Activated T-cell treated with anti-CD3 and anti-CD28 coated beads for 48 hours (primary cell): ENCODE data around the gene FN1.

Experiments
- DNase-seq: peaks from one replicate; pipeline ENCODE4 v3.0.0-alpha.2; 2020; ENCODE audit warnings: low read depth

FN1 gene

DNA sequence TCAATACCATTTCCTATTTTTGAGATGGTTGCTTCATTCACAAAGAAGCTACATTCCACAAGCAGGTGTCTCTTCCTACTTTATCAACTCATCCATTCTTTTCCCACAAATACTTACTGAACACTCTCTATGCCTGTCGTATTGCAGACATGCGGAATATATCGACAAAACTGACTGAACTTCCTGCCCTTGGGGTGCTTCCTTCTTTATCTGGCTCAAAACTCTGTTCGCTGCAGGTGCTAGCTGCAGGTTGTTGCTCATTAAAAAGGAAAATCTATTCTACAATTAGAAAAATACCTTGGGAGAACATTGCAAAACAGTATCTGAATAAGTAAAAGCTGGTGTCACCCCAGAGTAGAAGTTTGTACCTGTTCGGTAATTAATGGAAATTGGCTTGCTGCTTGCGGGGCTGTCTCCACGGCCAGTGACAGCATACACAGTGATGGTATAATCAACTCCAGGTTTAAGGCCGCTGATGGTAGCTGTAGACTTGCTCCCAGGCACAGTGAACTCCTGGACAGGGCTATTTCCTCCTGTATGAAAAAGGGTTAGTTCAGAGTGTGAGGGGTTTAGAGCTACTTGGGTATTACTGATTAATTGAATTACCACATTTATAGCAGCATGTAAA lies 52.1 kb downstream of the FN1 start:
- DNase-seq = no peak

GRCh38 chr2:215382480-215382879 lies 53.4 kb downstream of the FN1 start:
- DNase-seq = no peak

DNA sequence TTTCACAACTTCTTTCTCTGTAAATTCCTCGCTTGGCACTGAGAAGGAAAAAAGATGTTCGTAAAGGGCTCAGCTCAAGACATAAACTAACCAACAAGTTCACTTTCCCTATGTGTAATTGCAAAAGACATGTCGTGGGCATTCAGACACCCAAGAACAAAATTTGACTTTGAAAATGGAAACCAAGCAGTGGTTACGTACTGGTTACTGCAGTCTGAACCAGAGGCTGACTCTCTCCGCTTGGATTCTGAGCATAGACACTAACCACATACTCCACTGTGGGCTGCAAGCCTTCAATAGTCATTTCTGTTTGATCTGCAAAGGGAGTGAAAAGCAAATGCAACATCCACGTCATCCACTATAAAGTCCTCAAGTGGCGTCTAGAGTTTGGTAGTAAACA lies 53.9 kb downstream of the FN1 start:
- no peak for DNase-seq

- DNase-seq = no peak
Observed at GRCh38 chr2:215380699-215381098, 55.2 kb downstream of the FN1 start.

- DNase-seq = no peak
Observed at GRCh38 chr2:215379948-215380347, 55.9 kb downstream of the FN1 start.

DNA sequence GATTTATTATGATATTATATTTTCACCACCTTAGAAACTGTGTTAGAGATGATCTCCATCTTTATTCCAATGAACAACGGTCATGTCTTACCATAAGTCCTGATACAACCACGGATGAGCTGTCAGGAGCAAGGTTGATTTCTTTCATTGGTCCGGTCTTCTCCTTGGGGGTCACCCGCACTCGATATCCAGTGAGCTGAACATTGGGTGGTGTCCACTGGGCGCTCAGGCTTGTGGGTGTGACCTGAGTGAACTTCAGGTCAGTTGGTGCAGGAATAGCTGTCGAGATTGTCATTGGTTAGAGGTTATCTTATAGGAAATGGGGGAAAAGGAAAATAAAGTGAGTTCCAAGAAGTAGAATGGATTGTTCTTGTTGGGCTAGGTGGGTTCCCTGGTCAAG lies 56.8 kb downstream of the FN1 start:
- no peak for DNase-seq

DNA sequence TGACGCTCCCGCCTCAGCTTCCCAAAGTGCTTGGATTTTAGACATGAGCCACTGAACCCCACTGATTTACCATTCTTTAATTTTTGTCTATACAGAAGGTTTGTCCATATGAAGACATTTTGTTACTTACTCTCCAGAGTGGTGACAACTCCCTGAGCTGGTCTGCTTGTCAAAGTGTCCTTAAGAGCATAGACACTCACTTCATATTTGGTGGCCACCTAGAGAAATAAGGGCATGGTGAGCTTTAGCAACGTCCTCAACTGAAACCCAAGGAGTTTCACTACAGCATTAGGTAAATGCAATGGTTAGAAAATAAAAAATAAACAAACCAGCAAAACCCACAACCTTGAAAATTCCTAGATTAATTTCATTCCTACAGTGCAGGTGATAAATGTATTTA lies 57.8 kb downstream of the FN1 start:
- DNase-seq = no peak

- no peak for DNase-seq
Observed at GRCh38 chr2:215377283-215377682, 58.6 kb downstream of the FN1 start.

GRCh38 chr2:215376103-215376780 lies 59.6 kb downstream of the FN1 start:
- DNase-seq = no peak

DNA sequence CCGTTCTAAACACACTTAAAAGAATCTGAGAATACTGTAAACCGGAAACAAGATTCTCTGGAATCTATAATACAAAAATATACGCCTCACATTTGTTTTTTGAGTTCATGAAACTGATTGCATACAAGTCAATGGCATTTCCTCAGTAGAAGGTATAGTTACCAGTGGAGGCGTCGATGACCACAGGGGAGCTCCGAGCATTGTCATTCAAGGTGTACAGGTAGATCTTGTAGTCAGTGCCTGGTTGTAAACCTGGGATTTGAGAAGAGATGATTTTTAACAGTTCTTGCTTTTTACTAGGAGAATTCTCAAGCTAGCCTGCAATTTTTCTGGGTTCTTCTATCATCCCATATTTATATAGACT lies 60.4 kb downstream of the FN1 start:
- no peak for DNase-seq

DNA sequence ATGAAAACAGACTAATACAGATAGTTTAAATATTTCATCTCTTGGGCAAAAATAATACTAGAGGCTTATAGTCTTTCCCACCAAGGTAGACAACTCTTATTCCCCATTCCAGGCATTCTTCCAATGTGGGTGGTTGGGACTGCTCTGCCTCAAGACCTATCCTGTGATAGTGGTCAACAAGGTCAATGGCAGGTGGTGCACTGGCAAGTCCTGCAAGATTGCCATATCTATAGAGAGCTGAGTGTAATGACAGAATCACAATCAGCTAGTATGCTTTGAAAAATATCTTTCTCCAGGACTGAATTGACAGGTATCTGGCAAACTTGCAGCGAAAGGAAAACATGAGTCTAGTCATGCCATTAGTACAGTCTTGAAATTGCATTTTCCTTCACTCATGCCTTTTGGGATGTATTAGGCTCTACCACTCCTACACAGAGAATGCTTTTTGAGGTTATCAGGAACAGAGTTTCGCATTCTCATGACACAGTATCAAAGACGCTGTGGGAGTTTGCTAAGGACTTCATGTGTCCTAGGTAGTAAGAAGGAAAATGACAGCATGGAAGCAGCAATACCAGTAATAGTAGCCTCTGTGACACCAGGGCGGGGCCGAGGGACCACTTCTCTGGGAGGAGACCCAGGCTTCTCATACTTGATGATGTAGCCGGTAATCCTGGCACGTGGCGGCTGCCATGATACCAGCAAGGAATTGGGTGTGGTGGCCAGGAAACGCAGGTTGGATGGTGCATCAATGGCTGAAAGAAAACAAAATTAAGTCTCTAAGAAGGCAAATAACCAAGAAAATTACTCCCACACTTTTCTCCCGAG lies 61.0 kb downstream of the FN1 start:
- no peak for DNase-seq

DNA sequence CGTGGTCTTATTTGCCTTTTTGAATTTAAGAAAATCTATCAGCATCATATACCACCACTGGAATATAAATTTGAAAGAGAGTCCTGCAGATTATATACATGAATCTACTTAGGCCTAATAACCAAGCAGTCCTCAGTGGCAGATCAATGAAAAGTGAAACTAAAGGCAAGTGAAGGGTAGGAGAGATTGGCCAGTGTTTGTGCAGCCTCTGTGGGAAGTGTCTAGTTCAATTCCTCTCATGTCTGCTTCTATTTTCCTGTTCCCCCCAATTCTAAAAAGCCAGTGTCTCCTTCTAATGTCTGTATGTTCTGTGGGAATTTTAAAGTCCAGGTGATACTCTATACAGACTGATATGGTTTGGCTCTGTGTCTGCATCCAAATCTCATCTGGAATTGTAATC lies 61.9 kb downstream of the FN1 start:
- no peak for DNase-seq

DNA sequence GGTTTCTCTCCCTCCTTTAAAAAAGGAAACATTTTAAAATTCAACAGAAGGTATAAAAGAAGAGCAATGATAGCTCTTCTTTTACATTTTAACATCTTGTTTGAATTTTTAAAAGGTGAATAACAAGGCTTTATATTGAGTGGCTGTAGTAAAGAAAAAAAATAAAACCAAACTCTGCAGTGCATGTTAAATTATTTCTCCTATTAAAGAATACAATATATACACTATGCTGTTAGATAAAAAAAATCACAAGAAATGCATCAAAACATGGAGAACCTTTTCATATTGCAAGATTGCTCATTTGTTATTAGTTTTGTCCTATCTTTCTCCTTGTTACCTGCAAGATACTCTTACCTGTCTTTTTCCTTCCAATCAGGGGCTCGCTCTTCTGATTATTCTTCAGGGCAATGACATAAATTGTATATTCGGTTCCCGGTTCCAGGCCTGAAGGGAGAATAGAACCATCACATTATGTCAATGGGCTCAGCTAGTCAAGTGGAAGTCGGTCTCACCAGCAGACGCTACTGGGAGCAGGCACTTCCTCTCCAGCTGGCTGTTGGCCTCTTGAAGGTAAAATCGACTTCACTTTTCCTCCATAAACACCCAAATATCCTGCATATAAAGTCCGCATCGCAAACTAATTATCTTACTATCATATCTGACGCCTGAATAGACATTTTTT lies 62.8 kb downstream of the FN1 start:
- no peak for DNase-seq

GRCh38 chr2:215371915-215372897 lies 63.7 kb downstream of the FN1 start:
- no peak for DNase-seq

GRCh38 chr2:215370112-215370965 lies 65.5 kb downstream of the FN1 start:
- no peak for DNase-seq

DNA sequence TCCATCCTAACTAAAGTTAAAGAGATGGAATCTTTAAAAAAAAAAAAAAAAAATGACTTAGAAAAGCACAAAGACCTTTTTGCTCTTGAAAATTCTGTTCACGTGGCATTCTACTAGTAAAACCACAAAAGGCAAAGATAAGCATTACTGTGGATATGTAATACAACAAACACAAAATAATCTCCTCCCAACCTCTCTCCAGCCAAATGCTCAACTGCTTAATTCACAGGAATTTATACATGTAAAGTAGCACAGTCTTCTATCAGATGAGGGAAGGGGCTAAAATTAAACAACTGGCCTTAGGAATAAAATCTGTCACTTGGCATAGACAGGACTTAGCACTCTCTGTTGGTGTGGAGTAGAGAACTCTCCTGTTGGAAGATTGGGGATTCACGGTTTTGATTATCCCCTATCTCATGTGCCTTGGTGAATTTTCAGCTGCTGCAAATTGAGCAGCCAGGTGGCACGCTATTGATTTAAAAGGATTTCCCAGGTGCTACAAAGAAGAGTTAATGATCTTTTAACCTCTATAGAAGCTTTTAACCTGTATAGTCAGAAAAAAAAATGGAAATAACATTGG lies 66.6 kb downstream of the FN1 start:
- no peak for DNase-seq

GRCh38 chr2:215368493-215368809 lies 67.4 kb downstream of the FN1 start:
- no peak for DNase-seq

GRCh38 chr2:215367662-215368492 lies 68.0 kb downstream of the FN1 start:
- DNase-seq = no peak

GRCh38 chr2:215366440-215367032 lies 69.3 kb downstream of the FN1 start:
- DNase-seq = no peak
